ENCODE results near the gene CAMK4. TPM values are rescaled to one million over a fixed set of nuclear protein-coding genes. Genes with fewer than 3 reads are reported as not detected.

The CAMK4 gene
- total and polyA plus RNA-seq, 2 of the 8 experiments (the other 6 are each of a cell fraction or from before 2014, with no cell fraction given): 1.8 to 8.3 TPM

- TF ChIP-seq CHD7 (IDR thresholded peaks at IDR 0.05; ENCODE audit: insufficient replicate concordance, low read length) (no peak), TAF1 (IDR thresholded peaks at IDR 0.05; ENCODE audit: low read depth, low read length) (no peak), RXRA (IDR thresholded peaks at IDR 0.05; ENCODE audit: insufficient read depth, low read depth, low read length) (no peak), HDAC2 (IDR thresholded peaks at IDR 0.05; ENCODE audit: borderline replicate concordance in 1 of 2, low read depth in 2 of 2, low read length in 2 of 2) (no peak), GABPA (IDR thresholded peaks at IDR 0.05; ENCODE audit: borderline replicate concordance, insufficient read depth, low read length) (no peak)
- TF ChIP-seq, protein P1, sequence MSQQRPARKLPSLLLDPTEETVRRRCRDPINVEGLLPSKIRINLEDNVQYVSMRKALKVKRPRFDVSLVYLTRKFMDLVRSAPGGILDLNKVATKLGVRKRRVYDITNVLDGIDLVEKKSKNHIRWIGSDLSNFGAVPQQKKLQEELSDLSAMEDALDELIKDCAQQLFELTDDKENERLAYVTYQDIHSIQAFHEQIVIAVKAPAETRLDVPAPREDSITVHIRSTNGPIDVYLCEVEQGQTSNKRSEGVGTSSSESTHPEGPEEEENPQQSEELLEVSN (IDR thresholded peaks at IDR 0.05): no peak
Measured at GRCh38 chr5:111427762-111428161, 203.6 kb downstream of the CAMK4 start (continued).

All from H1 (cell line).